Ishikawa (cell line): ENCODE results near the gene PITPNM1.

Experiments
- EP300 ChIP-seq: IDR thresholded peaks from 2 replicates; pipeline ENCODE4 v1.6.1; 2012; ENCODE audit warnings: borderline replicate concordance
- REST ChIP-seq: IDR thresholded peaks from 2 replicates; pipeline ENCODE4 v1.6.1; 2012; ENCODE audit warnings: low read depth, mild to moderate bottlenecking

- TF ChIP-seq REST (no peak), EP300 (no peak)
Observed at GRCh38 chr11:67517784-67518552, 12.8 kb upstream of the PITPNM1 start.
